ENCODE data around the gene IPO8. TPM values are rescaled to one million over a fixed set of nuclear protein-coding genes. Genes with fewer than 3 reads are reported as not detected.

The IPO8 gene
- total RNA-seq, 1 donor from 2014 or later = 39.2 TPM

GRCh38 chr12:30643366-30643765 is 52.3 kb downstream of the IPO8 start:
- Histone ChIP-seq H3K9ac (ENCODE audit: low read length) (no peak overlapping the region), H3K36me3 (ENCODE audit: insufficient read depth, low read length) (peaks cover 11% of the 10 kb centered on the region), H3K27ac (ENCODE audit: low read depth, low read length) (no peak overlapping the region), H3K79me2 (ENCODE audit: insufficient read depth, low read length) (no peaks in the 10 kb centered on the region), H2AFZ (ENCODE audit: low read depth, low read length) (no peak overlapping the region), H3K27me3 (ENCODE audit: insufficient read depth, low read length) (no peaks in the 10 kb centered on the region), H4K20me1 (ENCODE audit: insufficient read depth, low read length) (no peaks in the 10 kb centered on the region), H3K4me3 (ENCODE audit: insufficient read depth, low read depth, low read length) (no peak overlapping the region), H3K4me1 (ENCODE audit: insufficient read depth, low read length) (no peaks in the 10 kb centered on the region), H3K4me2 (ENCODE audit: low read length) (no peak overlapping the region), H3K9me3 (ENCODE audit: insufficient read depth, low read depth, low read length) (no peaks in the 10 kb centered on the region)
- H3K27ac Mint-ChIP-seq (ENCODE audit: unreplicated experiment) = no peak overlapping the region
- peaks cover 6% of the 10 kb centered on the region for H3K4me1 Mint-ChIP-seq (ENCODE audit: low read depth, unreplicated experiment)
- H3K27me3 Mint-ChIP-seq (ENCODE audit: low read depth, unreplicated experiment) = no peaks in the 10 kb centered on the region
- peaks cover 2% of the 10 kb centered on the region for H3K9me3 Mint-ChIP-seq (ENCODE audit: unreplicated experiment)
- TF ChIP-seq EZH2 (IDR thresholded peaks at IDR 0.05; ENCODE audit: insufficient read depth, low read length) (no peak), CTCF (IDR thresholded peaks at IDR 0.05; ENCODE audit: insufficient read depth, low read depth, low read length) (no peak)
- FAIRE-seq = no peak
- DNase-seq (ENCODE audit: low read depth) = no peak
- H3K4me3 Mint-ChIP-seq (ENCODE audit: unreplicated experiment) = no peak overlapping the region
- peaks cover 7% of the 10 kb centered on the region for H3K36me3 Mint-ChIP-seq (ENCODE audit: low read depth, unreplicated experiment)

- Histone ChIP-seq H3K79me2 (ENCODE audit: insufficient read depth, low read length) (no peaks in the 10 kb centered on the region), H3K4me2 (ENCODE audit: low read length) (no peak overlapping the region), H4K20me1 (ENCODE audit: insufficient read depth, low read length) (no peaks in the 10 kb centered on the region), H3K27me3 (ENCODE audit: insufficient read depth, low read length) (no peaks in the 10 kb centered on the region), H3K9ac (ENCODE audit: low read length) (no peak overlapping the region), H3K36me3 (ENCODE audit: insufficient read depth, low read length) (peaks cover 18% of the 10 kb centered on the region), H3K27ac (ENCODE audit: low read depth, low read length) (no peak overlapping the region), H3K4me3 (ENCODE audit: insufficient read depth, low read depth, low read length) (no peak overlapping the region), H2AFZ (ENCODE audit: low read depth, low read length) (no peak overlapping the region), H3K4me1 (ENCODE audit: insufficient read depth, low read length) (no peaks in the 10 kb centered on the region), H3K9me3 (ENCODE audit: insufficient read depth, low read depth, low read length) (no peaks in the 10 kb centered on the region)
- H3K9me3 Mint-ChIP-seq (ENCODE audit: unreplicated experiment) = peaks cover 2% of the 10 kb centered on the region
- no peak for TF ChIP-seq EZH2 (IDR thresholded peaks at IDR 0.05; ENCODE audit: insufficient read depth, low read length)
- TF ChIP-seq CTCF (IDR thresholded peaks at IDR 0.05; ENCODE audit: insufficient read depth, low read depth, low read length) = no peak
- no peak overlapping the region for H3K4me3 Mint-ChIP-seq (ENCODE audit: unreplicated experiment)
- DNase-seq (ENCODE audit: low read depth) (no peak), FAIRE-seq (no peak)
- H3K36me3 Mint-ChIP-seq (ENCODE audit: low read depth, unreplicated experiment) = peaks cover 10% of the 10 kb centered on the region
- H3K27ac Mint-ChIP-seq (ENCODE audit: unreplicated experiment) = no peak overlapping the region
- H3K27me3 Mint-ChIP-seq (ENCODE audit: low read depth, unreplicated experiment) = no peaks in the 10 kb centered on the region
- peaks cover 11% of the 10 kb centered on the region for H3K4me1 Mint-ChIP-seq (ENCODE audit: low read depth, unreplicated experiment)
Measured at GRCh38 chr12:30640392-30640791, 55.3 kb downstream of the IPO8 start.

DNA sequence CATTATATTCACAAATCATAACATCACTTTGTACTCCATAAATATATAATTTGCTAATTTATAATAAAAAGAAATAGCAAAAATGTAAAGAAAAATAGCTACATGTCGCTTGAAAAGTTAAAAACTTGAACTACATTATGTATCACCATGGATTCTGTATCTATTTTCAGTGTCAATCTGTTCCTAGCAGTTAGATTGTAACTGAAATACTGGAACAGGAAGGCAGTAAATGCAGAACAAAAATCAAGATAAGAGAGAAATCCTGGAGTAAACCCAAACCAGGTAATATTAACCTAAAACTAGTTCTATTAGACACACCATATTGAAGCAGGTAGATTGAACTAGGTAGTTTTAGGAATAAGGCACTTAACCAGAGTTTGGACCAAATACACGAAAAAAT is 60.3 kb downstream of the IPO8 start:
- Mint-ChIP-seq H3K9me3 (ENCODE audit: unreplicated experiment) (no peaks in the 10 kb centered on the region), H3K4me3 (ENCODE audit: unreplicated experiment) (no peak overlapping the region), H3K27me3 (ENCODE audit: low read depth, unreplicated experiment) (no peaks in the 10 kb centered on the region), H3K27ac (ENCODE audit: unreplicated experiment) (no peak overlapping the region), H3K36me3 (ENCODE audit: low read depth, unreplicated experiment) (peaks cover 15% of the 10 kb centered on the region), H3K4me1 (ENCODE audit: low read depth, unreplicated experiment) (peaks cover 6% of the 10 kb centered on the region)
- no peak overlapping the region for H2AFZ ChIP-seq (ENCODE audit: low read depth, low read length)
- no peak overlapping the region for H3K4me2 ChIP-seq (ENCODE audit: low read length)
- peaks cover 28% of the 10 kb centered on the region for H3K36me3 ChIP-seq (ENCODE audit: insufficient read depth, low read length)
- no peaks in the 10 kb centered on the region for H3K9me3 ChIP-seq (ENCODE audit: insufficient read depth, low read depth, low read length)
- H3K4me3 ChIP-seq (ENCODE audit: insufficient read depth, low read depth, low read length) = no peak overlapping the region
- TF ChIP-seq EZH2 (IDR thresholded peaks at IDR 0.05; ENCODE audit: insufficient read depth, low read length) (no peak), CTCF (IDR thresholded peaks at IDR 0.05; ENCODE audit: insufficient read depth, low read depth, low read length) (no peak)
- H3K79me2 ChIP-seq (ENCODE audit: insufficient read depth, low read length) = no peaks in the 10 kb centered on the region
- H3K27me3 ChIP-seq (ENCODE audit: insufficient read depth, low read length) = no peaks in the 10 kb centered on the region
- no peak overlapping the region for H3K9ac ChIP-seq (ENCODE audit: low read length)
- H4K20me1 ChIP-seq (ENCODE audit: insufficient read depth, low read length) = no peaks in the 10 kb centered on the region
- FAIRE-seq (no peak), DNase-seq (ENCODE audit: low read depth) (no peak)
- peaks cover 3% of the 10 kb centered on the region for H3K4me1 ChIP-seq (ENCODE audit: insufficient read depth, low read length)
- H3K27ac ChIP-seq (ENCODE audit: low read depth, low read length) = no peak overlapping the region
